GM18867 (cell line): Measurements from ENCODE around the gene UGT3A1.

ENCODE experiments used
- ATAC-seq: cut with Tn5 transposase; IDR thresholded peaks from one replicate; pipeline ENCODE4 v1.9.1; 2021; ENCODE audit warnings: mild to moderate bottlenecking, moderate library complexity; ENCODE audit not compliant: unreplicated experiment

UGT3A1 gene

DNA sequence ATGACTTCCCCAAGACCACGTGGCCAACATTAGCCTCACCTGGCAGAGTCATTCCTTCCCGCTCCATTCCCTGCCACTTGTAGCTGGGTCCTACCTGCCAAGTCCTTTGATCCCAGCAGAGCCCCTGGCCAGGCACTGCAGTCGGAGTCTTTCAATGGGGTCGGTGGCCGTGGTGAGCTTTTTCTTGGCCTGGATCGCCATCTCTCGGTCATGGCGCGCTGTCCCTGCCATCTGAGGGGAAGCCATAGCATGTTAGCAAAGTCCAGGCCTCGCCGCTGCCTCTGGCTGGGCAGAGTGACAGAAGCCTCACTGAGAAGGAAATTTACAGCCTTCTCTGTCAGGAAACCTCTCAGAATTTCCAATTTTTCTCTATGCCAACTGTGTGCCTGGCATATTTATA lies 70.3 kb downstream of the UGT3A1 start:
- ATAC-seq: no peak

DNA sequence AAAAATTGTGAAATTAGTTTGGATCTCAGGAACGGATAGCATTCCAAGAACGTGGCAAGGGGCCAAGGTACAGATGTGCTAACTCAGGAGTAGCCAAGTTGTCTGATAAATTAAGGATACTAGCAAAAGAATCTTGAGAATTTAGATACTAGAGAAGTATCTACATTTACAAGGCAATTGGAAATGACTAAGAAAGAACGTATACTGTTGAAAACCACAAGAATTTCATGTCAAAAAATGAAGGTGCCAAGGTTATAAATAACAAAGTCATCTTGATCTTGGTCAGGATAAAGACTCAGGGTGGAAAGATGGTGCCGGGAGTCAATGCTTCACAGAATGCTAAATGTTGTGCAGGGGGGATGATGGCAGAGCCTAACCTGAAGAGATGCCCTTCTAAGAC lies 72.0 kb downstream of the UGT3A1 start:
- ATAC-seq: no peak

DNA sequence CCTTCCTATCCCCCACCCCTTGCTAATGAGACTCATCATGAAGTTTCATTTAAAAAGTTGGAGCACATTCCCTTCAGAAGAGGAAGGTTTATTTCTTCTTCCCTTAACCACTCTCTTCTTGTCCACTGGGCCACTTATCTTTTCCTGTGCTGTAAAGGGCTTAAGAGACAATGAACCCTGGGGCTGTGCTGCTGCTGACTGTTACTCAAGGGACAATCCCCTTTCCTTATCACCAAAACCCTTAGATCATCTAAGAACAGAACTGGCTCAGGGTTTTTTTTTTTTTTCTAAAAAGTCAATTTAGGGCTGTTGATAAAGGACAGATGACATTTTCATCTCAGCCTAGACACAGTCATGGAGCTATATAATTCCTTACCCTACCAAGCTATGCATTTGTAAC lies 82.4 kb downstream of the UGT3A1 start:
- no peak for ATAC-seq

DNA sequence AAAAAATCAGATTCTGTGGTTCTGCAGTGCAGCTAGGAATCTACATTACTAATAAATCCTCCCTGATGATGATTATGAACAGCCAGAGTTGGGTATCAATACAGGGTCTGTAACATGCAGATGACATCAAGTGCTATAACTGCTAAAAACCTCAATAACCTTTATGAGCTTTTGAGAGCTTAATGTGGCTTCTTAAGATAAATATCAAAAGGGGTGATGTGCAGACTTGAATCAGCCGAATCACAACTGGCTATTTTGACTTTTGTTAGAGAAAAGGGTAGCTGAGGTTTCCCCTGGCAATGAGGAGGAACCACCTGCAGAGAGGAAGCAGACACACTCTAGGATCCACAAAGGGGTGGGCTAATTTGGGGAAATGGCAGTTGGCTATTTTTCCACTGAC lies 83.0 kb downstream of the UGT3A1 start:
- no peak for ATAC-seq

DNA sequence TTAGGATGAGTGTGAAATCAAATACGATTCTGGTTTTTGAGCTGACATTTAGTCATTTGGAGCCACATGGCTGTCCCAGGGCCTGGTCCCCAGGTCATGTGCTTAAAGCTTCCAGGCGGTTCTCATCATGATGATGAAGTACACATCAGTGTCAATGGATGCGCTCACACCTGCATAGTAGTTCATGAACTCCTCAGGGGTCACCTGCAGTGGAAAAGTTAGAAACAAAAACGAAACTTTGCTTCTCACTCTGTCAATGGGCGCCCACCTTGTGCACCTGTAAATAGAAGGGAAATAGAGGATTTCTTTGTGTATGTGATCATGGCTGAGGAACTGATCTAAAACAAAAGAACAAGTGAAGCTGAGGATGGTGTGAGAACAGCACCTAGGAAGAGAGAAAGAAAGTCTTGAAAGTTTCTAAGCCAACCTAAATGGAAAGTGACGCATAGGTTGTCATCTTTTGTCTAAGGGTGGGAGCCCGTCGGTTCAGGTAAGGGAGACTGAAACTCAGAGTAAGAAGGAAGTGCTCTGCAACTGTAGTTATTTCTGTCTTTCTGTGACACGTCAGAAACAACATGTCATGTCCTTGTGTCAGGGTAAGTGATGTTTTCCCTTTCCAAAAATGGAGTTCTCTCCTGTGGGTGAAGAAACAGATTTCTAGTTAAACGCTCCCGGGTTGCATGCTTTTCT lies 86.6 kb downstream of the UGT3A1 start:
- peak; percentile 70 for ATAC-seq

DNA sequence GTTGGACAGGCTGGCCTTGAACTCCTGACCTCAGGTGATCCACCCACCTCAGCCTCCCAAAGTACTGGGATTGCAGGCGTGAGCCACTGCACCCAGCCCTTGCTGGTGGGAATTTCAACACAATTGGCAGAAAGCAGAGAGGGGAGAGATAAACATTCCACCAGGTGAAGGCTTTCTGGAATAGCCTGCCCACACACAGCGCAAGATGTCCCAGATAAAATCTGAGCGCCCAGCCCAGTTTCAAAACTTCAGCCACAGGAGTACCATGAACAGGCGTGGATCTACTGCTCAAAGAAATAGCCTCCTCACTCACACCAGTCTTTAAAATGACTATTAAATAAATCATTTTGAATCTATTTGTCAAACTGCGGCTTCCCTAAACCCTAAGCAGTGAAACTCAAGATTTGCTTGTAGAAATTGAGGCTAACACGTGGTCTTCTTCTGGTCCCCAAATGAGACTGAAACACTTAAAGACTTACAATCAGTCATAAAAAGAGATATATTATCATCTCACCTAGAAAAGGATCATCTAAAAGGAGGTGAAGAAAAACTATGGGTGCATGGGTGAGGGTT lies 87.5 kb downstream of the UGT3A1 start:
- no peak for ATAC-seq

DNA sequence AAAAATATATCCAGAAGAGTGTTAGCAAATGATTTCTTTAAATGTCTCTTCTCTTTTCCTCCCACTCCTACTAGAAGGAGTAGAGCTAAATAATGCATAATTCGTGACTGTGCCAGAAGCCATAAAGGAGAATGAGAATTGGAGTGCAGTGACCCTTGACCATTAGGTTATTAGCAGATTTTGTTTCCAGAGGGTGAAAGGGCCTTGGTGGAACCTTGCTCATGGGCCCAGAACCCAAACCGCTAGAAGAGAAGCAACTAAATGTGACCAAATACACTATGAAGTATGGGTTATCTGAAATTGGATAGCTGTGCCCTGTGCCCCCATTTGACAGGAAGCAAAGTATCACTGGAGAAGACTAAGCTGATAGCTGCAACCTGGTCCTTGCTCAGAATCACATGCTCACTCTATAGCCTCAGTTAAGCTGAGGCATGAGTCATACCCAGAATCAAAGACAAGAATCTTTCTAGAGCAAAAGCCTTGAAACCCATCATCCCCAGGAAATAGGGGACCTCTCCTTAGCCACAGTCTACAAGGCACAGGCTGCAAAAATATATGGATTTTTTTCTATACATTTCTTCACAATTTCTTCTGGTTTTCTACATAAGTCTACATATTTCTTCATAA lies 89.0 kb downstream of the UGT3A1 start:
- ATAC-seq: peak; percentile 55
